Measurements from ENCODE around the gene BBS1. TPM values are rescaled to one million over a fixed set of nuclear protein-coding genes. Genes with fewer than 3 reads are reported as not detected.
"Not testable (repeated sequence)": the region's sequence is repeated elsewhere in the genome, so short reads cannot be mapped to it uniquely, and the experiment has no call there.

Gene BBS1
- total RNA-seq, result 10 to 100 TPM in 3 of 4 donors, 1 to 10 TPM in 1; 9.7 to 45.8 (median 17.1) TPM

DNA sequence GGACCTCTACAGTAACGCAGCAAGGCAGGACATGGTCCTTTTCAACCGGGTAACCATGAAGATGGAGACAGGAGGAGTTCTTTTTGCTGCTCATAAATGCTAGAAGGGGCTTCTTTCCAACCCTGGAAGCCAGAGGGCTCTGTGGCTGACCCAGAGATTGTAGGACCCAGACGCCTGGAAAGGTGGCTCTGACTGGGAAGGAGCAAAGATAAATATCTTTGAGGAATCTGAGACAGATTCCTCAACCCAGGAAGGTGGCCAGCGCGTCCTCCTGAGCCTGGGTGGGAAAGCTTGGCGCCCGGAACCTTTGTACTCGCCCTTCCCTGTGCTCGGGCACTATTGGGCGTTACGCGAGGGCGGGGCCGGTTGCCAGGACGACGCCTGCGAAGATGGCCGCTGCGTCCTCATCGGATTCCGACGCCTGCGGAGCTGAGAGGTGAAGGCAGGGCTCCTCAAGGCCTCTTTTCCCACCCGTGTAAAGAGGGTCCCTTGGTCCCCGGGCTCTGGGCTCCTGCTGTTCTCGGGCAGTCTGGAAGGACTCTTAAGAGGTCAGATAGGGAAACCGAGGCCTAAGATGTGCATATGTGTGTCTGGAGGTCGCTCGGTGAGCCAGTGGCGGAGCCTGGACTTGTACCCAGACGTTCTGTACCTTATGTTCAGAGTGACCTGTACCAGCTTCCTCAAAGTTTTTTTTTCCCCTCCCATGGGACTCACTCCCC is at the start of gene BBS1:
Gene BBS1 (plus strand): TSS at position 365 of the 719 bp plus-strand sequence. CDS start 25 bp downstream, at position 390.
- Histone ChIP-seq H3K36me3 (peaks cover 0 to 49% (median 0%) of the 10 kb centered on the region in 3 donors), H3K27ac (peak within 1 kb of the TSS; percentile 2 to 72 (median 54)), H3K4me3 (peak within 1 kb of the TSS; percentile 60 to 74 (median 70)), H3K9me3 (no peaks in the 10 kb centered on the region), H3K27me3 (no peaks in the 10 kb centered on the region), H3K4me1 (peaks cover 0 to 20% (median 12%) of the 10 kb centered on the region in 3 donors)
- TF ChIP-seq POLR2A (IDR thresholded peaks at IDR 0.05), result peak in 1 of 4 donors; percentile 38
- TF ChIP-seq, protein P1, sequence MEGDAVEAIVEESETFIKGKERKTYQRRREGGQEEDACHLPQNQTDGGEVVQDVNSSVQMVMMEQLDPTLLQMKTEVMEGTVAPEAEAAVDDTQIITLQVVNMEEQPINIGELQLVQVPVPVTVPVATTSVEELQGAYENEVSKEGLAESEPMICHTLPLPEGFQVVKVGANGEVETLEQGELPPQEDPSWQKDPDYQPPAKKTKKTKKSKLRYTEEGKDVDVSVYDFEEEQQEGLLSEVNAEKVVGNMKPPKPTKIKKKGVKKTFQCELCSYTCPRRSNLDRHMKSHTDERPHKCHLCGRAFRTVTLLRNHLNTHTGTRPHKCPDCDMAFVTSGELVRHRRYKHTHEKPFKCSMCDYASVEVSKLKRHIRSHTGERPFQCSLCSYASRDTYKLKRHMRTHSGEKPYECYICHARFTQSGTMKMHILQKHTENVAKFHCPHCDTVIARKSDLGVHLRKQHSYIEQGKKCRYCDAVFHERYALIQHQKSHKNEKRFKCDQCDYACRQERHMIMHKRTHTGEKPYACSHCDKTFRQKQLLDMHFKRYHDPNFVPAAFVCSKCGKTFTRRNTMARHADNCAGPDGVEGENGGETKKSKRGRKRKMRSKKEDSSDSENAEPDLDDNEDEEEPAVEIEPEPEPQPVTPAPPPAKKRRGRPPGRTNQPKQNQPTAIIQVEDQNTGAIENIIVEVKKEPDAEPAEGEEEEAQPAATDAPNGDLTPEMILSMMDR (IDR thresholded peaks at IDR 0.05), result no peak
- DNase-seq, result peak; percentile 13
- intact Hi-C loops (cut with DNase I), result no loop called here
- WGBS, 2 donors, result 1 to 5% methylated on average over 7 to 31 of the region's 31 CpGs

DNA sequence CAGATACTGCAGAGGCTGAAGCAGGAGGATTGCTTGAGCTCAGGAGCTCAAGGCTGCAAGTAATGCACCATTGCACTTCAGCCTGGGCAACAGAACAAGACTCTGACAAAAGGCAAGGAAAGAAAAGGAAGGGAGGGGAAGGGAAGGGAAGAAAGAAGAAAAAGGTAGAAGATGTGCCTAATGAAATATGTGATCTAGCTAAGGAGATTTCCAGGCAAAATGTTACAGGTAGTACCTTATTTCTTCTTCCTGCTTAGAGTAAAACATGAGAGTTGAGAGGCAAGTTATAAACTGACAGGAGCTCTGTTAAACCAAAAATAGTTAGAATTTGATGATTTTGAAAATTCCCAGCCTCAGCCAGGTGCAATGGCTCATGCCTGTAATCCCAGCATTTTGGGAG is 48.4 kb upstream of the BBS1 start:
- H3K27me3 ChIP-seq, result no peaks in the 10 kb centered on the region
- DNase-seq, result no peak
- no peaks in the 10 kb centered on the region for H3K36me3 ChIP-seq
- peaks cover 4 to 15% (median 11%) of the 10 kb centered on the region in 3 donors for H3K4me1 ChIP-seq
- H3K9me3 ChIP-seq, result peaks cover 0 to 3% (median 0%) of the 10 kb centered on the region in 3 donors
- TF ChIP-seq POLR2A (IDR thresholded peaks at IDR 0.05), result no peak
- TF ChIP-seq, protein P1 (IDR thresholded peaks at IDR 0.05), result no peak
- intact Hi-C loops (cut with DNase I), result no loop called here
- no peak overlapping the region for H3K27ac ChIP-seq
- H3K4me3 ChIP-seq, result no peak overlapping the region

DNA sequence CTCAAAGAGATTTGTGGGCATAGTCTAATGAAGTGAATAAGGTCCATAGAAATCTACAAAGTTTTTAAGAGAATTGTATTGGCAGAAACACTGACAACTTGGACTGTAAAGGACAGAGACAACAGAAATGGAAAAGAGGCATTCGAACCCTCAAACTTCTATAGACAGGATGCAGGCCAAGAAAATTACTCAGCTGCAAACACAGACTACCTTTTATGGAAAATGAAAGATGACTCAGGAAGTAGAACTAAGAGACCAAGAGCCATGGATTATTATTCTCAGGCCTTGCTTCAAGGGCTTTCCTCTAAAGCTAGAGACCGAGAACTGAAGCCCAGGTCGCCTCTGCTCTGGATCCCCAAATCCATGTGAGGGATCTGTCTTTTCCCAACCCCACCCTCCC is 47.5 kb upstream of the BBS1 start:
- peaks cover 10 to 23% (median 15%) of the 10 kb centered on the region in 3 donors for H3K4me1 ChIP-seq
- intact Hi-C loops (cut with DNase I), result no loop called here
- no peak overlapping the region for H3K27ac ChIP-seq
- H3K4me3 ChIP-seq, result no peak overlapping the region
- no peaks in the 10 kb centered on the region for H3K36me3 ChIP-seq
- no peak for TF ChIP-seq POLR2A (IDR thresholded peaks at IDR 0.05)
- TF ChIP-seq, protein P1 (IDR thresholded peaks at IDR 0.05), result no peak
- no peaks in the 10 kb centered on the region for H3K27me3 ChIP-seq
- peaks cover 0 to 3% (median 0%) of the 10 kb centered on the region in 3 donors for H3K9me3 ChIP-seq
- 71 to 93% methylated on average over 3 of the region's 3 CpGs for WGBS, 2 donors
- DNase-seq, result no peak

DNA sequence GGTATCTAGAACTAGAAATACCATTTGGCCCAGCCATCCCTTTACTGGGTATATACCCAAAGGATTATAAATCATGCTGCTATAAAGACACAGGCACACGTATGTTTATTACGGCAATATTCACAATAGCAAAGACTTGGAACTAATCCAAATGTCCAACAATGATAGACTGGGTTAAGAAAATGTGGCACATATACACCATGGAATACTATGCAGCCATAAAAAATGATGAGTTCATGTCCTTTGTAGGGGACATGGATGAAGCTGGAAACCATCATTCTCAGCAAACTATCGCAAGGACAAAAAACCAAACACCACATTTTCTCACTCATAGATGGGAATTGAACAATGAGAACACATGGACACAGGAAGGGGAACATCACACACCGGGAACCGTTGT is 46.3 kb upstream of the BBS1 start:
- H3K27ac ChIP-seq; H3K36me3 ChIP-seq; intact Hi-C loops (cut with DNase I); DNase-seq; H3K4me3 ChIP-seq; H3K27me3 ChIP-seq; H3K9me3 ChIP-seq: not testable (repeated sequence)
- peaks cover 13 to 28% (median 15%) of the 10 kb centered on the region in 3 donors for H3K4me1 ChIP-seq
- 92 to 93% methylated on average over 5 of the region's 5 CpGs for WGBS, 2 donors

DNA sequence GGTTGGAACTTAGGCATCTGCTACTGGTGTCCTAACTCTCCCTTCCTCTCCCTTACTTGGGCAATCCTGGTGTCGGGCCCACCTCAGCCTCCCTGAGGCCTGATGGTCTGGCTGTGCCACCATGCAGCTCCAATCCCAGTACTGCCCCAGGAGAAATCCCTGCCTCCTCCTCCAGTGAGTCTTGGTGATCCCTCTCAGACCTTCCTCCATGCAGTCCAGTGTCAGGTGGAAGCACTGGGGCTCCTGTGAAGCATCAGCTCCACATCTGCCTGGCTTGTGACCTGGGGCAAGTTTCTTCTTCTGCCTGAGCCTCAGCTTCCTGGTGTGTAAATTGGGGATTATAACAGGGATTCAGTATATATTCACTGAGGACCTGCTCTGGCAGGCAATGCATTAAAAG is 45.5 kb upstream of the BBS1 start:
- H3K9me3 ChIP-seq, result peaks cover 0 to 3% (median 0%) of the 10 kb centered on the region in 3 donors
- peaks cover 13 to 28% (median 15%) of the 10 kb centered on the region in 3 donors for H3K4me1 ChIP-seq
- no peak for DNase-seq
- no peak overlapping the region for H3K4me3 ChIP-seq
- 75 to 88% methylated on average over 1 of the region's 1 CpG for WGBS, 2 donors
- H3K27ac ChIP-seq, result no peak overlapping the region
- intact Hi-C loops (cut with DNase I), result no loop called here
- H3K36me3 ChIP-seq, result peaks cover 0 to 5% (median 0%) of the 10 kb centered on the region in 3 donors
- no peak for TF ChIP-seq POLR2A (IDR thresholded peaks at IDR 0.05)
- TF ChIP-seq, protein P1 (IDR thresholded peaks at IDR 0.05), result no peak
- no peaks in the 10 kb centered on the region for H3K27me3 ChIP-seq
